ENCODE results near the gene ARRDC5.
A peak's percentile ranks its signal among the peaks of the same experiment; 100 is the strongest.

The ARRDC5 gene

GRCh38 chr19:4877753-4878490, 24.8 kb downstream of the ARRDC5 start:
- Histone ChIP-seq H2BK15ac (ENCODE audit: low read length) (peak overlapping the region; percentile 98), H2BK5ac (ENCODE audit: low read length) (peak overlapping the region; percentile 82), H3K9ac (ENCODE audit: low read depth, low read length, poor library complexity) (no peak overlapping the region), H3K9me3 (replicated peaks in 1 of 2; ENCODE audit: control insufficient read depth in 2 of 2, insufficient read depth in 1 of 2, low read depth in 1 of 2, low read length in 2 of 2) (peaks cover 0 to 1% of the 10 kb centered on the region in 2 donors), H2BK120ac (ENCODE audit: low read depth, low read length) (peak overlapping the region; percentile 97), H2AFZ (ENCODE audit: low read length) (peak overlapping the region; percentile 90), H3K14ac (ENCODE audit: low read length) (peak overlapping the region; percentile 94), H3K4me3 (ENCODE audit: low read length in 2 of 2) (no peak overlapping the region), H3K27ac (replicated peaks; ENCODE audit: low read length) (peak overlapping the region; percentile 56), H3K4me1 (ENCODE audit: control insufficient read depth in 2 of 2, insufficient read depth in 1 of 2, low read depth in 1 of 2, low read length in 2 of 2) (peaks cover 12 to 13% of the 10 kb centered on the region in 2 donors), H3K18ac (ENCODE audit: low read length) (peak overlapping the region; percentile 98), H3K36me3 (replicated peaks in 1 of 2; ENCODE audit: control insufficient read depth in 2 of 2, insufficient read depth in 2 of 2, low read length in 2 of 2) (no peaks in the 10 kb centered on the region), H2AK5ac (ENCODE audit: low read depth, low read length) (peak overlapping the region; percentile 95), H3K4me2 (ENCODE audit: insufficient read depth, low read length, poor library complexity, severe bottlenecking) (no peak overlapping the region), H3K27me3 (ENCODE audit: control insufficient read depth in 3 of 3, insufficient read depth in 3 of 3, low read depth in 1 of 3, low read length in 3 of 3) (no peaks in the 10 kb centered on the region), H4K8ac (ENCODE audit: low read depth, low read length) (peak overlapping the region; percentile 92), H2BK12ac (ENCODE audit: low read length) (peak overlapping the region; percentile 100), H3K23ac (ENCODE audit: low read depth, low read length, poor library complexity) (peak overlapping the region; percentile 89), H4K91ac (ENCODE audit: low read depth, low read length, poor library complexity) (peak overlapping the region; percentile 72), H3K79me1 (ENCODE audit: low read depth, low read length) (no peaks in the 10 kb centered on the region), H3K4ac (ENCODE audit: low read length) (peak overlapping the region; percentile 98)
- no peak for DNase-seq (ENCODE audit: low spot score)
- WGBS, 2 donors (ENCODE audit: extremely low coverage in 2 of 2, insufficient read length in 2 of 2, insufficient replicate concordance in 1 of 2) = no CpG with 5 or more reads among the region's 30 CpGs

- Histone ChIP-seq H2AFZ (ENCODE audit: low read length) (no peak overlapping the region), H3K4me2 (ENCODE audit: insufficient read depth, low read length, poor library complexity, severe bottlenecking) (no peak overlapping the region), H3K27ac (replicated peaks; ENCODE audit: low read length) (no peak overlapping the region), H2BK120ac (ENCODE audit: low read depth, low read length) (no peak overlapping the region), H3K4me1 (ENCODE audit: control insufficient read depth in 2 of 2, insufficient read depth in 1 of 2, low read depth in 1 of 2, low read length in 2 of 2) (peaks cover 12 to 13% of the 10 kb centered on the region in 2 donors), H3K4ac (ENCODE audit: low read length) (no peak overlapping the region), H2BK12ac (ENCODE audit: low read length) (no peak overlapping the region), H3K23ac (ENCODE audit: low read depth, low read length, poor library complexity) (no peak overlapping the region), H3K9ac (ENCODE audit: low read depth, low read length, poor library complexity) (peak overlapping the region; percentile 38), H2BK15ac (ENCODE audit: low read length) (no peak overlapping the region), H3K18ac (ENCODE audit: low read length) (no peak overlapping the region), H4K8ac (ENCODE audit: low read depth, low read length) (no peak overlapping the region), H3K27me3 (ENCODE audit: control insufficient read depth in 3 of 3, insufficient read depth in 3 of 3, low read depth in 1 of 3, low read length in 3 of 3) (no peaks in the 10 kb centered on the region), H3K36me3 (replicated peaks in 1 of 2; ENCODE audit: control insufficient read depth in 2 of 2, insufficient read depth in 2 of 2, low read length in 2 of 2) (no peaks in the 10 kb centered on the region), H2AK5ac (ENCODE audit: low read depth, low read length) (no peak overlapping the region), H2BK5ac (ENCODE audit: low read length) (no peak overlapping the region), H3K79me1 (ENCODE audit: low read depth, low read length) (no peaks in the 10 kb centered on the region), H3K4me3 (ENCODE audit: low read length in 2 of 2) (no peak overlapping the region), H4K91ac (ENCODE audit: low read depth, low read length, poor library complexity) (no peak overlapping the region), H3K9me3 (replicated peaks in 1 of 2; ENCODE audit: control insufficient read depth in 2 of 2, insufficient read depth in 1 of 2, low read depth in 1 of 2, low read length in 2 of 2) (no peaks in the 10 kb centered on the region), H3K14ac (ENCODE audit: low read length) (no peak overlapping the region)
- no peak for DNase-seq (ENCODE audit: low spot score)
- no CpG with 5 or more reads among the region's 3 CpGs for WGBS, 2 donors (ENCODE audit: extremely low coverage in 2 of 2, insufficient read length in 2 of 2, insufficient replicate concordance in 1 of 2)
Measured at GRCh38 chr19:4873930-4874329, 28.8 kb downstream of the ARRDC5 start.

- Histone ChIP-seq H3K79me1 (ENCODE audit: low read depth, low read length) (peaks cover 2% of the 10 kb centered on the region), H3K9ac (ENCODE audit: low read depth, low read length, poor library complexity) (no peak overlapping the region), H3K27me3 (ENCODE audit: control insufficient read depth in 3 of 3, insufficient read depth in 3 of 3, low read depth in 1 of 3, low read length in 3 of 3) (no peaks in the 10 kb centered on the region), H3K23ac (ENCODE audit: low read depth, low read length, poor library complexity) (no peak overlapping the region), H2BK5ac (ENCODE audit: low read length) (no peak overlapping the region), H2AK5ac (ENCODE audit: low read depth, low read length) (no peak overlapping the region), H3K14ac (ENCODE audit: low read length) (no peak overlapping the region), H3K18ac (ENCODE audit: low read length) (no peak overlapping the region), H2BK15ac (ENCODE audit: low read length) (no peak overlapping the region), H2BK12ac (ENCODE audit: low read length) (no peak overlapping the region), H2AFZ (ENCODE audit: low read length) (no peak overlapping the region), H3K36me3 (replicated peaks in 1 of 2; ENCODE audit: control insufficient read depth in 2 of 2, insufficient read depth in 2 of 2, low read length in 2 of 2) (no peaks in the 10 kb centered on the region), H3K4me3 (ENCODE audit: low read length in 2 of 2) (no peak overlapping the region), H4K8ac (ENCODE audit: low read depth, low read length) (no peak overlapping the region), H3K4me1 (ENCODE audit: control insufficient read depth in 2 of 2, insufficient read depth in 1 of 2, low read depth in 1 of 2, low read length in 2 of 2) (peaks cover under 1% of the 10 kb centered on the region in 2 donors), H3K27ac (replicated peaks; ENCODE audit: low read length) (no peak overlapping the region), H3K9me3 (replicated peaks in 1 of 2; ENCODE audit: control insufficient read depth in 2 of 2, insufficient read depth in 1 of 2, low read depth in 1 of 2, low read length in 2 of 2) (no peaks in the 10 kb centered on the region), H4K91ac (ENCODE audit: low read depth, low read length, poor library complexity) (no peak overlapping the region), H2BK120ac (ENCODE audit: low read depth, low read length) (no peak overlapping the region), H3K4ac (ENCODE audit: low read length) (no peak overlapping the region), H3K4me2 (ENCODE audit: insufficient read depth, low read length, poor library complexity, severe bottlenecking) (no peak overlapping the region)
- DNase-seq (ENCODE audit: low spot score) = no peak
- WGBS, 2 donors (ENCODE audit: extremely low coverage in 2 of 2, insufficient read length in 2 of 2, insufficient replicate concordance in 1 of 2) = no CpG with 5 or more reads among the region's 6 CpGs
Measured at GRCh38 chr19:4871711-4872110, 31.0 kb downstream of the ARRDC5 start.

GRCh38 chr19:4870025-4870700, 32.5 kb downstream of the ARRDC5 start:
- Histone ChIP-seq H3K79me1 (ENCODE audit: low read depth, low read length) (peaks cover 2% of the 10 kb centered on the region), H3K27me3 (ENCODE audit: control insufficient read depth in 3 of 3, insufficient read depth in 3 of 3, low read depth in 1 of 3, low read length in 3 of 3) (no peaks in the 10 kb centered on the region), H4K91ac (ENCODE audit: low read depth, low read length, poor library complexity) (no peak overlapping the region), H3K18ac (ENCODE audit: low read length) (no peak overlapping the region), H4K8ac (ENCODE audit: low read depth, low read length) (no peak overlapping the region), H3K36me3 (replicated peaks in 1 of 2; ENCODE audit: control insufficient read depth in 2 of 2, insufficient read depth in 2 of 2, low read length in 2 of 2) (peaks cover 0 to 2% of the 10 kb centered on the region in 2 donors), H3K23ac (ENCODE audit: low read depth, low read length, poor library complexity) (no peak overlapping the region), H2AFZ (ENCODE audit: low read length) (no peak overlapping the region), H2BK12ac (ENCODE audit: low read length) (no peak overlapping the region), H3K9me3 (replicated peaks in 1 of 2; ENCODE audit: control insufficient read depth in 2 of 2, insufficient read depth in 1 of 2, low read depth in 1 of 2, low read length in 2 of 2) (no peaks in the 10 kb centered on the region), H2BK5ac (ENCODE audit: low read length) (no peak overlapping the region), H3K14ac (ENCODE audit: low read length) (no peak overlapping the region), H3K4ac (ENCODE audit: low read length) (no peak overlapping the region), H3K4me1 (ENCODE audit: control insufficient read depth in 2 of 2, insufficient read depth in 1 of 2, low read depth in 1 of 2, low read length in 2 of 2) (peaks cover 6 to 7% of the 10 kb centered on the region in 2 donors), H3K9ac (ENCODE audit: low read depth, low read length, poor library complexity) (no peak overlapping the region), H3K4me2 (ENCODE audit: insufficient read depth, low read length, poor library complexity, severe bottlenecking) (no peak overlapping the region), H2BK15ac (ENCODE audit: low read length) (no peak overlapping the region), H3K4me3 (ENCODE audit: low read length in 2 of 2) (no peak overlapping the region), H2BK120ac (ENCODE audit: low read depth, low read length) (no peak overlapping the region), H2AK5ac (ENCODE audit: low read depth, low read length) (no peak overlapping the region), H3K27ac (replicated peaks; ENCODE audit: low read length) (no peak overlapping the region)
- WGBS, 2 donors (ENCODE audit: extremely low coverage in 2 of 2, insufficient read length in 2 of 2, insufficient replicate concordance in 1 of 2) = no CpG with 5 or more reads among the region's 10 CpGs
- no peak for DNase-seq (ENCODE audit: low spot score)
